Medulla oblongata (tissue), 1 donor: ENCODE measurements around the gene THEM5.

Experiments used
- DNase-seq: peaks from one replicate; pipeline ENCODE4 v3.0.0-alpha.2; 2015; ENCODE audit errors: extremely low spot score

The THEM5 gene

DNA sequence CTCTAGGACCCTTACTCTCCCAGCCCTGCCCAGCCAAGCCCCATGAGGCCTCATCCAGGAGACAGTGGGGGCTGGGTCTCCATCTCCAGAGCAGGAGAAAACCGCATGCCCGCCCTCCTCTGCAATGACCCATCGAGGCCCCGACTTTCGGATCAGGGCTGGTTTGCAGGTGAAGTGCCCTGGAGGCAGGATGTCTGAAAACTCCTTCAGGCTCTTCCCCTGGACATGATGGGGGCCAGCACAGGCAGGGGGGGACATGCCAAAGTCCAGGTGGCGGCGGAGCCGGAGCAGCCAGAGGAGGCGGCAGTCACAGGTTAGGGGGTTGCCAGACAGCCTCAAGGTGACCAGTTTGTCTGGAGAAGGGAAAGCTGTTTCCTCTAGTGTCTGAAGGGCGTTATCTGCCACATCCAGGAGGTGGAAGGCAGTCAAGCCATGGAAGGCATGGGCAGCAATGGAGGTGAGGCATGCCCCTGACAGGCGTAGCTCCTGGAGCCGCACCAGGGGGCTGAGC is 52.1 kb downstream of the THEM5 start:
- no peak for DNase-seq

DNA sequence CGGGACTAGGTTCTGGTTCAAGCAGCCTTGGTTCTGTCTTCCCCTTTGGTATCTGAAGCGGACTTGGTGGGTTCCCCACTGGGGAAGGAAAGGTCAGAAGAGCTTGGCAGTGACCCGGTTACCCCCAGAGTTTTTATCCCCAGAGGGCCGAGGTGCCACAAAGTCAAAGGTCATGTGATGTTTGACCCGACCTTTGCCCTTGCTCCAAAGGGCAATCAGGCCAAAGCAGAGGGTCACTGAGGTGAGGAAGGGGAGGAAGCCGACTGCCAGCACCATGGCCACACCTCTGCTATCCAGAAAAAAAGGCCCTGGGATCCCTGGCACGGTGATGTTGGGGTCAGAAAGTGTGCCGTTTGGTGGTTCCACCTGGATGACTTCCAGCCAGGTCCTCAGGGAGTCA is 52.7 kb downstream of the THEM5 start:
- no peak for DNase-seq

DNA sequence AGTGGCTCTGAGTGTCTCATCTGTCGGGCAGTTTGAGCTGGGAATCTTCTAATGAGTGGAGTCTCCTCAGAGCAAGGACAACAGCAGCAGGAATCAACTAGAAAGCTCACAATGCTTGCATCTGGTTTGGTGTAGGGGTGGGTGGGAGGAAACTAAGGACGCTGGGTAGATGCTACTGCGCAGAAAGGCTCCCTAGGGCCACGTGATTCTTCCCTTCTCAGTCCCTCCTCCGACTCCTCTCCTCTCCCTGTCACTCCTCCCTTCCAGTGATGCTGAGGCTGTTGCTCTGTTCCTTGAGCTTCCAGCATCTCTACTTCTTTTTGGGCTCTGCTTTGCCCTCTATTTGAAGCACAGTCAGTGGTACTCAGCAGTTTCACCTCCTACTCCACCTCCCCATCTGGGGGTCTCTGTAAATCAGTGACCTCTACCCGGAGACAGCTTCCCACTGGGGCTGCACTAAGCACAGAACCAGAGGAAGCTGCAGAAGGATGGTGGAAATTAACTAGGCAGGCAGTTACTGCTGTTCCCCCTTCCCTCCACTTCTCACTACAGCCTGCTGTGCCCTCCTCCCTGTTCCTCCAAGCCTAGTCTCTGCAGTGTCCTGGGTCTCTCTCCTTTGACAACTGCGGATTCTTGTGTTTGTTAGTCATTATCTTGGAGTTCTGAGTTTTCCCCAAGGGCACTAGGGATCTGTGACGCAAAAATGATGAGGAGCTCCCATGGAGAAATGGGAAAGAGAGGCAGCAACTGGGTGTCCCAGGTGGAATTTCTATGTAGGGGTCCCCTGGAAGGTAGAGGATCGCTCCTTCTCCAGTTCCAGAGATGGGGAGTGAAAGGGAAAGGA is 54.1 kb downstream of the THEM5 start:
- DNase-seq, result no peak

DNA sequence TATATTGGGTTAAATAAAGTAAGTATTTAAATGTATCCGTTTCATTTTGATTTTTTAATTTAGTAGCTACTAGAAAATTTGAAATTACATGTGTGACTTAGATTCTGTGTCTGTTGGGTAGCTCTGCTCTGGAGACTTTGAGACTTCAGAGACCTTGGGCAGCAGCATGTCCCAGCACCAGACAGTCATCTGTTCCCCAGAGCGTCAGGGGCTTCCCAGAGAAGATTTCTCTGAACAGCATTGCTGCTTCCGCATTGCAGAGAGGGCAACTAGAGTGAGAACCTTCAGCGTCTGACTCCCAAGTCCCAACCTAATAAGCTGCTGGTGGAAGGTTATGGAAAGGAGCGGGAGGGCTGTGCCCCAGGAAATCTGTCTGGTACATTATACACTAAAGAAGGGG is 54.9 kb downstream of the THEM5 start:
- no peak for DNase-seq
